A204.1 (cell line): ENCODE measurements around the gene TSEN2.
"Not testable (repeated sequence)": the region's sequence is repeated elsewhere in the genome, so short reads cannot be mapped to it uniquely, and the experiment has no call there.

Experiments used
- FAIRE-seq: peaks from 2 replicates; lab custom pipeline; 2012; peaks lifted over from hg19 to GRCh38; lab: Jason Lieb, UNC

Gene TSEN2

DNA sequence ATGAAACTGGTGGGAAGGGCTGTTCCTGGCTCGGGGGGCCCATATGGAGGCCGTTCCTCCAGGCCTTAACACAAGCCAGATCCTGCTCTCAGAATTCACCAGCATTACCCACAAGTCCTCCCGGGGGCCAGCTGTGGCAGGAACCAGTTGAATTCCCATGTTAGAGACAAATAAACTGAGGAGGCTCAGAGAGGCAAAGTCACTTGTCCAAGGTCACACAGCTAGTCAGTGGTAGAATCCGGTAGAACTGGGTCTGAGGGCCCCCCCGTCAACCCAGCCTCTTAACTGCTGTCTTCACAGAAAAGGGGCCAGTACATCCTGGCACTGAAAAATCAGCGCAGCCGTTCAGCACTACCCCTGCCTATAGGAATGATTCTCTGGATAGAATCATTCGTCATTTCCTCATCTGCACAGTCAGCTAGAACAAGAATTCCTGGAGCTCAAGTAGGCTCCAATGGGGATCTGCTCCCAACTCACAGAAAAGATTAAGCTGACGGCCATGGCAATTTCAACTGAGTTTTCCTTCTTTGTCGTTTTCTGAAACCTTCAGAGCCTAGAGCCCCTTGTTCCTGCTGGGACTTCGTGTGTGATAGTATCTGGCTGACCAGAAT lies 12.2 kb upstream of the TSEN2 start:
- FAIRE-seq, result no peak

DNA sequence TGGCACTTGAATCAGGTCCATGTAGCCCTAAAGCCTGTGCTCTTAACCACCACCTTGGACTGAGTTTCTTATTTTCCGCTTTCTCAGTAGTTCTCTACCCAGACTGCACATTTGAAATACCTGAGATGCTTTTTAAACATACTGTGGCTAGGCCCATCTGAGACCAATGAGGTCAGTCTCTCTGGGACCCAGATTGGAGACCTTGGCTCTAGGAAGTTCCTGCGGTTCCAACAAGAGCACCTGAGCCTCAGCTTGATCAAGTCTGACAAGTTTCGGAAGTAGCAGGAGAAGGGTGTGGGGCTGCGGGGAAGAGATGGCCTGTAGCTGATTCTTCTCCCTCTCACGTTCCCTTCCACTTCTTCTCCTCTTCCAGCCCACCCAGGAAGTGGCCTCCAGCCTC lies 11.5 kb upstream of the TSEN2 start:
- FAIRE-seq, result no peak

DNA sequence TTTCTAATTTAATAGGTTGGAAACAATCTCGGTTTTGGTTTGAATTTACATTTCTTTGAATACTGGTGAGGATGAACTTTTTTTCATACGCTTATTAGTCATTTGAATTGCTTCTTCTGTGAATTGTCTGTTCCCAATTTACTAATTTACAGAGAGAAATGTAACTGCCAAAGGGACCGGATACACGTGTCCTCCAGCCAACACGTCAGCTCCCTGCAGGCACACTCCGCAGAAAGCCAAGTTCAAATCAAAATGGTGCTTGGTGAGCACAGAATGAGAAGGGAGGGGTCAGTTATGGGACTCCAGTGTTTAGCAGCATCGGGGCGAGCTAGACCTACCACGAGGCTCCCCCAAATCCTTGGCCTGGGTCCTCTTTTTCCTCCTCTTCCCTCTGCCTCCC lies 10.8 kb upstream of the TSEN2 start:
- no peak for FAIRE-seq

GRCh38 chr3:12476238-12476897 lies 7.9 kb upstream of the TSEN2 start:
- FAIRE-seq, result no peak

DNA sequence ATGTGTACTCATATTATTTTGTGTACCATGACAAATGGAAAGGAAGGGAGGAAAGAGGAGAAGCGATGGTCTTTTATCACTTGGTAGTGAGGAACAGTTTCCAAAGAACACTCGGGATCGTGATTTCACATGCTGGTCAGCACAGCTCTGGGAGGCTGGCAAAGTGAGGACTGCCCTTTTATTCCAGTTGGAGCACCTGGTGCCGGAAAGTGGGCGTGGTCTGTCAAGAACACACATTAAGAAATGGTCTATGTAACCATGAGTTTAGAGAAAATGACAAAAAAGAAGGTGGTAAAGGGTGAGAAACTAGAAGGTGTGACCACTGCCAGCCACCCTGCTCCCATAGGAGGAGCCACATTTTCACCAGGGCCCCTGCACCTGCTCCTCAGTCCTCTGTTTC lies 7.0 kb upstream of the TSEN2 start:
- FAIRE-seq, result no peak

DNA sequence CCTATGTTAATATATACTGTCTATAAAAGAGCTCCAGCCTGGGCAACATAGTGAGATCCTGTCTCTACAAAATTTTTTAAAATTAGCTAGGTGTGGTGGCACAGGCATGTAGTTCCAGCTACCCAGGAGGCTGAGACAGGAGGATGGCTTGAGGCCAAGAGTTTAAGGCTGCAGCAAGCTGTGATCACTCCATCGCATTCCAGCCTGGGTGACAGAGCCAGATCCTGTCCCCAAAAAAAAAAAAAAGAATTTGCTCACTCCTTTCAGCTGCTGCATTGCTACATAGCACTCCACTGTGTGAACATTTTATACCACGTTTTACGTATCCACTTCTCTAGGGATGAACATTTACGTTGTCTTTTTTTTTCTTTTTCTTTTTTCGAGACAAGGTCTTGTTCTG lies 6.0 kb upstream of the TSEN2 start:
- no peak for FAIRE-seq

GRCh38 chr3:12479198-12479597 lies 5.1 kb upstream of the TSEN2 start:
- not testable (repeated sequence) for FAIRE-seq

DNA sequence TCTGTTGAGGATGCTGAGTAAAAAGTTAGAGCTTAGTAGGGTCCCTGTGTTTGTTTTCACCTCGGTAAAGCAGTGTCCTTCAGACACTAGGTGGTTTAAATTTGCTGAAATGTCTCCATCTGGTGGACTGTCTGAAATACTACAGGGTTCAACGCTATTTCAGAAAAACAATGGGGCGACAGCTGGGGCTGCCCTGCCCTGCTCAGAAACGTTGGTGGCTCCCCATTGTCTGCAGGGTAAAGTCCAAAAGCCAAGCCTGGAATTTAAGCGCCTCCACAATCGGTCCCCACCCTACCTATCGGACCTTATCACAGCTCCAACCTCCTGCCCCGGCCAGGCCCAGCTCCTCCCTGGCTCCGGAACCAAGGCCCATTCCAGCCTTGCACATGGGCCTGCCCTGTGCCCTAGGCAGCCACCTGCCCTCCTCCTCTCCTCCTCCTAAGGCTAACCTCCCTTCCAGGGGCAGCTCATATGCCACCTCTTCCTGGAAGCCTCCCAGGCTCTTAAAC lies 4.3 kb upstream of the TSEN2 start:
- FAIRE-seq, result no peak

DNA sequence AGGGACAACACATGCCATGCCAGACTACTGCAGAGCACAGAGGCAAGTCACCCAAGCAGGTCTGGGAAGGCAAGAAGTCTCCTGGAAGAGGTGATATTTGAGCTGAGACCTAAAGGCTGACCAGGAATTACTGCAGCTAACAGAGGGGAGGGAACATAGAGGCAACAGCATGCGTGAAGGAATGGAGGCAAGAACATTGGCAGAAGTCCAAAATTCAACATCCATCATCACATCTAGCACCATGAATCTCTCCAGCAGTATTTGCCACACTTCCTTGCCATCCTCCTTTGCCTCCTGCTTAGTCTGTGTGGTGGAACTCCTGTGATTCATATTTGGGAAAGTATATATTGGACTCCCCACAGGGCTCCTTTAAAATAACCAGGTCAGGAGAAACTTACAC lies 870 bp upstream of the TSEN2 start:
- no peak for FAIRE-seq

DNA sequence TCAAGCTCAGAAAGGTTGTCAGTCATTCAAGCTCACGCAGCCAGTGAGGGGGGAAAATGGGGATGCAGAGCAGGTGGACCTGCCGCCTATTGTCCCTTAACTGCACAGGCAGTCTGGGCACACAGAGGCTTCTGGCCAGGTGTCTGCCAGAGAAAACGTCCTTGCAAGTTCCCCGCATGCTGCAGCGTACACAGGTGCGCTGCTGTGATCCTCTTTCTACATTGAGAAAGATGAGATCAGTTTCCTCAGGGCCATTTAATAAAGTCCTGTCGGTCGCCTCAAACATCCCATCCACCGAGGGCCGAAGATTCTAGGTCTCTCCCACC lies 445 bp upstream of the TSEN2 start:
- FAIRE-seq, result no peak

GRCh38 chr3:12484983-12485327 lies 675 bp downstream of the TSEN2 start:
- no peak for FAIRE-seq

- FAIRE-seq, result no peak
Observed at GRCh38 chr3:12486001-12486400, 1.7 kb downstream of the TSEN2 start.

DNA sequence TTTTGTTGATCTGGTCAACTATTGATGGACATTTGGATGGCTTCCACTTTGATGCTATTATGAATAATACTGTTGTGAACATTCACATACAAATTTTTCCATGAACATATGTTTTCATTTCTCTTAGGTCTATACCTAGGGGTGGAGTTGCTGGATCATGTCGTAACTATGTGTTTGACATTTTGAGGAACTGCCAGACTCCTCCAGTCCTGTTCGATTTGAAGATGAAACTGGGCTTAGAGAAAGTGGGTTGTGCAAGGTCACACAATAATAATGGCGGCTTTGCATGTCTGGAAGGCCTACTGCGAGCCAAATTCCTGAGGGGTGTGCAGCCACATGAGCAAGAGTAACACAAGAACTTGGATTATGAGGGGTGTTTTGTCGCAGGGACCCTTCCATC lies 2.6 kb downstream of the TSEN2 start:
- FAIRE-seq, result no peak

DNA sequence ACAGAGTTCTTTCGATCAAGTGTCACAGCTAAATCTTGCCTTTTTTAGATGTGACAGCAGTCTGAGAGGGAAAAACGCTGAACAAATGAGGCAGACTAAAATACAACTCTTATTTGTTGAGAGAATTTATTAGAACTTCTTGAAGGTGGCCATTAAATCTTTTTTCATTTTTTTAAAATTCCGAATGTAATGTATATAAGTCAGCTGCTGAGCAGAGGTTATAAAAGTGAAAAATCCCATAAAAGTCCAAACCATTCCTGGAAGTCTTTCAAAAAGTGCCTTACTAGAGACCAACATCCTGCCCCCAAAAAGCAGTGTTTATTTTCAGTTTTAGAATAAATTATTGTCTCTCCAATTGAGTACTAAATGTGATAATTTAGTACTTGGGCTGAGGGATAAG lies 3.1 kb downstream of the TSEN2 start:
- FAIRE-seq, result no peak

GRCh38 chr3:12487786-12488185 lies 3.5 kb downstream of the TSEN2 start:
- FAIRE-seq, result no peak

DNA sequence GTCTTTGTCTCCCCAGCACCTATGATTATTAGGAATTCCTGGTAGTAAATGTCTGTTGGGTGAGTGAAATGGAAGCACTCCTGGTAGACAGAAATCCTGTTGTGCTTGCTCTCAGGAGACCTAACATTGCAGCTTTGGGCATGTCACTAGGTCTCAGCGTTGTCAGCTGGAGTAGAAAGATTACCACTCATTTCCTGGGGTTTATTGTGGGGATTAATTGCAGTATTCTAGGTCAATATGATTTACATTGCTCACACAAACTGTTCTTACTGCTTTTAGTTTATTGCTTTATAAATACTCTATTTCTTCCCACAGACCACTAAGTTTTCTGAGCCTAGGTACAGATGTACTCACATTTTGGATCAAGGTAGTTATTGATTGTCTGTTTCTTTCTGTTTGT lies 5.1 kb downstream of the TSEN2 start:
- no peak for FAIRE-seq

GRCh38 chr3:12489832-12490231 lies 5.6 kb downstream of the TSEN2 start:
- no peak for FAIRE-seq

GRCh38 chr3:12490547-12490946 lies 6.3 kb downstream of the TSEN2 start:
- no peak for FAIRE-seq

DNA sequence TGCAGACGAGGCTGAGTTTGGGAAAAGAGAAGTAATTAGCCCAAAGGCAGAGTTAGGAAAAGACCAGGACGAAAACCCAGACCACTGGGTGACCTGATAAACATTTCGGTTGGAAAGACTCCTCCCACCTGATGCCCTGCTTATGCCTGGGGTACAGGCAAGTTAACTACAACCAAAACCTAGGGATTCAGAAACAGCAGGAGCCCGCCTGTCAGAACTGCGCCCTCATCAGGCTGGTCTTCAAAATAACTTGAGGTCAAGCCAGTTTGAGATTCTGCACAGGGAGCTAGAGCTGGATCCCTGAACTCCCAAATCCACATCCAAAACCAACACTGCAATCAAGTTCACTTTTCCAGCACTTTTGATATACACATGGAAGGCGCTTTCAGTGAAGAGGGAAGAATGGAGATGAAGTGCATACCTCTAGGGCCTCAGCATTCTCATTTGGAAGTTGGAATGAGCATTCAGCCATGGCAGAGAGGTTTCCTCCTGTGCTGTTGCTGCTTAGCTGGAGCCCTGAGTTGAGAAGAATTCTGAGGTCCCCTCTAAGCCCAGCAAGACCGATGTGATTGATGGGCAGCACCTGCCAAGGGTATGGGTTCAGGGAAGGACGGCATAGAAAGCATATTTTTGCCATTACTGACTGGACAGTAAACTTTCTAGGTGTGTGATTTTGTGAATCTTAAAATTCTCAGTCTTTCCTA lies 11.6 kb downstream of the TSEN2 start:
- FAIRE-seq, result no peak

- no peak for FAIRE-seq
Observed at GRCh38 chr3:12496453-12496761, 12.1 kb downstream of the TSEN2 start.

DNA sequence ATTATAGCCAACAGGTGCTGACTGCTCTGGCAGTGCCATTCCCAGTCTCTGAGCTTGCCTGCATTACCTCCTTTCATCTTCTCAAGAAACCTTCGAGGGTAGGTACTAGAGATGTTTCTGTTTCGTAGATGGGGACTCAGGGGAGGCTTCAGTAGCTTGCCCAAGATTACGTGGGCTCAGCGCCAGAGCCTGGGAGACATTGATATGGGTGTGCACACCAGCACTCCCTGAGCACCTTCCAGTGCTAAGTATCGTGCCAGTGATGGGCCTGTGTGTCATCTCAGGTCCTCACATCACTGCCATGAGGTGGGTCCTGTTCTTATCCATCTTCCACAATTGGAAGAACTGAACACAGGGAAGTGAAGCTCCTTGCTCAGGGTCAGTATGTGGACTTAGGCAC lies 15.2 kb downstream of the TSEN2 start:
- FAIRE-seq, result no peak

DNA sequence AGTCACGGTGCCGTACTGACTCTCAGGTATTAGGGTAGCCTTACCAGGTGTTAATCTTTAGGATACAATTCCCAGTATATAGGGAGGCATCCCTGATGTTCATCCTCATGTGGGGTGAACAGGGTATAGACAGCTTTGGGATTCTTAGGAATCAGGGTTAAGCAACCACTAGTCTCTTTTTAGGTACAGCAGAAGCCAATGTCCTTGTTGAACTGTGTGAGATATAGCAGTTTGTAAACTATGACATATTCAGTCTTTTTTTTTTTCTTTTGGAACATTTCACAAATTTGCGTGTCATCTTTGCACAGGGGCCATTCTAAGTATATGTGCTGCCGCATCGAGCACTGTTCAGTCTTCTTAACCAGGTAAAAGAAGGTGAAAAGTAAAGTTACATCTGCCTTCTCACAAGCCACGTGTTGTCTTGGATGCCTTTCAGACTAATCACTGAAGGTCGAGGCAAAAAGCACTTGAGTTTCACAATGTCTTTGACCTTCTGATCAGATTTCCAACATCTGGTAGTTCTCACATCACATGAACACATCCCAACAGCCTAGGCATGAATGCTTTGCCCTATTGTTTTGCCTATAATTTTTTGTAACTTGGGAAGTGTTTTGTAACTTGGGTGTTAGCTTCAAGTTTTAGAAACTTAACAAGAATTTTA lies 17.2 kb downstream of the TSEN2 start:
- FAIRE-seq, result no peak

DNA sequence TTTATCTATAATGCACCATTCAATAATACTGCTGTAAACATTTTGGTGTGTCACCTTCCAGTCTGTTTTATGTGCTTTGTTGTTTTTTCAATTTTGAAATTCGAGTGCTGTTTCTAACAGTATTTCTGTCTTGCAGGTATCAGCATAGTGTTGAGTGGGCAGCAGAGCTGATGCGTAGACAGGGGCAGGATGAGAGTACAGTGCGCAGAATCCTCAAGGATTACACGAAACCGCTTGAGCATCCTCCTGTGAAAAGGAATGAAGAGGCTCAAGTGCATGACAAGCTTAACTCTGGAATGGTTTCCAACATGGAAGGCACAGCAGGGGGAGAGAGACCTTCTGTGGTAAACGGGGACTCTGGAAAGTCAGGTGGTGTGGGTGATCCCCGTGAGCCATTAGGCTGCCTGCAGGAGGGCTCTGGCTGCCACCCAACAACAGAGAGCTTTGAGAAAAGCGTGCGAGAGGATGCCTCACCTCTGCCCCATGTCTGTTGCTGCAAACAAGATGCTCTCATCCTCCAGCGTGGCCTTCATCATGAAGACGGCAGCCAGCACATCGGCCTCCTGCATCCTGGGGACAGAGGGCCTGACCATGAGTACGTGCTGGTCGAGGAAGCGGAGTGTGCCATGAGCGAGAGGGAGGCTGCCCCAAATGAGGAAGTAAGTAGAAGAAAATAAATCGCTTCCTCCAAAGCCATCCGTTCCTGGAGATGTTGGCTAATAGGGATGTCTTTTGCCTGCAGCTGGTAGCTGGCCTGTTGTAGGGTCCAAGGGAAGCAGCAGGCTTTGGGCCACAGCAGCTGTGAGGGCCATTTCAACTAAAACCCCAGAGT lies 19.1 kb downstream of the TSEN2 start:
- FAIRE-seq, result no peak
